ENCODE data around the gene GBA3.

The GBA3 gene

GRCh38 chr4:22703912-22704311 lies 11.2 kb downstream of the GBA3 start:
- in situ Hi-C loops (cut with MboI; ENCODE audit: low sequenced_read_pairs, unreplicated experiment), result no loop called here
- no peak for DNase-seq (ENCODE audit: low spot score)

GRCh38 chr4:22707390-22707789 lies 14.7 kb downstream of the GBA3 start:
- in situ Hi-C loops (cut with MboI; ENCODE audit: low sequenced_read_pairs, unreplicated experiment), result no loop called here
- no peak for TF ChIP-seq CTCF (IDR thresholded peaks at IDR 0.05; ENCODE audit: borderline replicate concordance, control extremely low read depth, extremely low read depth, insufficient read depth, missing control alignments)
- no peak for DNase-seq (ENCODE audit: low spot score)

More at GRCh38 chr4:22703912-22704311, 11.2 kb downstream of the GBA3 start:
- TF ChIP-seq CTCF (IDR thresholded peaks at IDR 0.05; ENCODE audit: borderline replicate concordance, control extremely low read depth, extremely low read depth, insufficient read depth, missing control alignments), result no peak

- no peak for DNase-seq (ENCODE audit: low spot score)
- TF ChIP-seq CTCF (IDR thresholded peaks at IDR 0.05; ENCODE audit: borderline replicate concordance, control extremely low read depth, extremely low read depth, insufficient read depth, missing control alignments), result no peak
- in situ Hi-C loops (cut with MboI; ENCODE audit: low sequenced_read_pairs, unreplicated experiment), result no loop called here
These were observed 16.2 kb downstream of the GBA3 start for GRCh38 chr4:22708961-22709360.

GRCh38 chr4:22712105-22712504 lies 19.4 kb downstream of the GBA3 start:
- DNase-seq (ENCODE audit: low spot score), result no peak
- no peak for TF ChIP-seq CTCF (IDR thresholded peaks at IDR 0.05; ENCODE audit: borderline replicate concordance, control extremely low read depth, extremely low read depth, insufficient read depth, missing control alignments)
- in situ Hi-C loops (cut with MboI; ENCODE audit: low sequenced_read_pairs, unreplicated experiment), result no loop called here

- in situ Hi-C loops (cut with MboI; ENCODE audit: low sequenced_read_pairs, unreplicated experiment), result no loop called here
- no peak for DNase-seq (ENCODE audit: low spot score)
- no peak for TF ChIP-seq CTCF (IDR thresholded peaks at IDR 0.05; ENCODE audit: borderline replicate concordance, control extremely low read depth, extremely low read depth, insufficient read depth, missing control alignments)
These were observed 19.8 kb downstream of the GBA3 start for GRCh38 chr4:22712529-22712928.

GRCh38 chr4:22713841-22714240 lies 21.1 kb downstream of the GBA3 start:
- TF ChIP-seq CTCF (IDR thresholded peaks at IDR 0.05; ENCODE audit: borderline replicate concordance, control extremely low read depth, extremely low read depth, insufficient read depth, missing control alignments), result no peak
- in situ Hi-C loops (cut with MboI; ENCODE audit: low sequenced_read_pairs, unreplicated experiment), result no loop called here
- no peak for DNase-seq (ENCODE audit: low spot score)

- TF ChIP-seq CTCF (IDR thresholded peaks at IDR 0.05; ENCODE audit: borderline replicate concordance, control extremely low read depth, extremely low read depth, insufficient read depth, missing control alignments), result no peak
- DNase-seq (ENCODE audit: low spot score), result no peak
- in situ Hi-C loops (cut with MboI; ENCODE audit: low sequenced_read_pairs, unreplicated experiment), result no loop called here
These were observed 26.5 kb downstream of the GBA3 start for GRCh38 chr4:22719218-22719617.
